Stimulated activated naive CD8-positive, alpha-beta T cell treated with anti-CD3 and anti-CD28 coated beads, Interleukin-15, Interleukin-2, amounts not matched to agents 100 ng/mL and 50 ng/mL, for 24 hours (primary cell): Measurements from ENCODE around the gene CFAP73.
A peak's percentile ranks its signal among the peaks of the same experiment; 100 is the strongest.

Experiments
- H3K27ac Mint-ChIP-seq: one replicate; pipeline ENCODE4 v1.8.0; 2021; ENCODE audit warnings: mild to moderate bottlenecking, mixed read lengths
- H3K27me3 Mint-ChIP-seq: one replicate; pipeline ENCODE4 v1.8.0; 2021; ENCODE audit warnings: mixed read lengths
- H3K36me3 Mint-ChIP-seq: one replicate; pipeline ENCODE4 v1.8.0; 2021; ENCODE audit warnings: low read depth, mixed read lengths
- H3K4me1 Mint-ChIP-seq: one replicate; pipeline ENCODE4 v1.8.0; 2021; ENCODE audit warnings: low read depth, mixed read lengths
- H3K4me3 Mint-ChIP-seq: one replicate; pipeline ENCODE4 v1.8.0; 2021; ENCODE audit warnings: mild to moderate bottlenecking, mixed read lengths
- H3K9me3 Mint-ChIP-seq: one replicate; pipeline ENCODE4 v1.8.0; 2021; ENCODE audit warnings: mixed read lengths

CFAP73 gene

GRCh38 chr12:113144806-113145205 is 4.7 kb upstream of the CFAP73 start:
- Mint-ChIP-seq H3K27me3 (peaks cover 3% of the 10 kb centered on the region), H3K27ac (no peak overlapping the region), H3K36me3 (no peaks in the 10 kb centered on the region), H3K4me1 (peaks cover 14% of the 10 kb centered on the region), H3K4me3 (no peak overlapping the region), H3K9me3 (no peaks in the 10 kb centered on the region)

DNA sequence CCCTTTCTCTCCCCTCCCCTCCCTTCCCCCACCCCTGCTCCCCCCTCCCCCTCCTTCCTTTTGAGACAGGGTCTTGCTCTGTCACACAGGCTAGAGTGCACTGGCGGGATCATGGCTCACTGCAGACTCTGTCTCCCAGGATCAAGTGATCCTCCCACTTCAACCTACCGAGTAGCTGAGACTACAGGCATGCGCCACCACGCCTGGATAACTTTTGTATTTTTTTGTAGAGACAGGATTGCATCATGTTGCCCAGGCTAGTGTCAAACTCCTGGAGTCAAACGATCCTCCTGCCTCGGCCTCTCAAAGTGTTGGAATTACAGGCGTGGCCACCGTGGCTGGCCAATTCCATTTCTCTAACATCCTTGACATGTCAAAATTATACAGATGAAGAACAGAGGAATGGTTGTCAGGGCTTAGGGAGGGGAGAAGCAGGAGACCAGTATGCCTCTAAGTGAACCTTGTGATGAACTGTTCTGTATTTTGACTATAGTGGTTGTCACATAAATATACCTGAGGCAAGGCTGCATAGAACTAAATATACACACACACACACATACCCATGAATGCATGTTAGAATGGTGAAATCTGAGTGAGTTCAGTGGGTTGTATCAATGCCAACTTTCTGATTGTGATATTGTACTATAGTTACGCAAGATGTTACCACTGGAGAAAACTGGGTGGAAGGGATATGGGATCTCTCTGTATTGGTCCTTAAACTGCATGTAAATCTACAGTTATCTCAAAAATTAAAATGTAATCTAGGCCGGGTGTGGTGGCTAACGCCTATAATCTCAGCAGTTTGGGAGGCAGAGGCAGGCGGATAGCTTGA is 3.6 kb upstream of the CFAP73 start:
- no peak overlapping the region for H3K27ac Mint-ChIP-seq
- H3K4me1 Mint-ChIP-seq: peaks cover 14% of the 10 kb centered on the region
- peaks cover 3% of the 10 kb centered on the region for H3K27me3 Mint-ChIP-seq
- H3K36me3 Mint-ChIP-seq: no peaks in the 10 kb centered on the region
- no peaks in the 10 kb centered on the region for H3K9me3 Mint-ChIP-seq
- no peak overlapping the region for H3K4me3 Mint-ChIP-seq

GRCh38 chr12:113146999-113147398 is 2.5 kb upstream of the CFAP73 start:
- Mint-ChIP-seq H3K27me3 (peaks cover 5% of the 10 kb centered on the region), H3K36me3 (no peaks in the 10 kb centered on the region), H3K4me3 (no peak overlapping the region), H3K9me3 (no peaks in the 10 kb centered on the region), H3K27ac (no peak overlapping the region), H3K4me1 (peaks cover 11% of the 10 kb centered on the region)

DNA sequence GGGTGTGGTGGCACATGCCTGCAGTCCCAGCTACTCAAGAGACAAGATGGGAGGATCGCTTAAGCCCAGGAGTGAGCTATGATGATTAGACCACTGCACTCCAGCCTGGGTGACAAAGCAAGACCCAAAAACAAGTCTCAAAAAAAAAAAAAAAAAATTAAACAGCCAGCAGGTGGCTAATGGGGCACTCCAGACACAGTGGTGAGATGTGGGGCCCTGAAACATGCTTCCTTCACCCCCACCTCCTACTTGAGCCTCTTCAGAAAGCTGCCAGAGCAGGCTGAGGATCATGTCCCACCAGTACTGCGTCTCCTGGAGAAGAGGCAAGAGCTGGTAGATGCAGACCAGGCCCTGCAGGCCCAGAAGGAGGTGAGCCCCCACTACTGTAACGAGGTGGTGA is 2.1 kb downstream of the CFAP73 start:
- Mint-ChIP-seq H3K4me3 (no peak overlapping the region), H3K27me3 (peaks cover 18% of the 10 kb centered on the region), H3K27ac (no peak overlapping the region), H3K4me1 (peaks cover 28% of the 10 kb centered on the region), H3K36me3 (peaks cover under 1% of the 10 kb centered on the region), H3K9me3 (no peaks in the 10 kb centered on the region)

GRCh38 chr12:113152196-113152834 is 2.8 kb downstream of the CFAP73 start:
- Mint-ChIP-seq H3K27me3 (peaks cover 17% of the 10 kb centered on the region), H3K9me3 (no peaks in the 10 kb centered on the region), H3K4me3 (peak overlapping the region; percentile 73), H3K36me3 (peaks cover 6% of the 10 kb centered on the region), H3K27ac (no peak overlapping the region), H3K4me1 (peaks cover 35% of the 10 kb centered on the region)

DNA sequence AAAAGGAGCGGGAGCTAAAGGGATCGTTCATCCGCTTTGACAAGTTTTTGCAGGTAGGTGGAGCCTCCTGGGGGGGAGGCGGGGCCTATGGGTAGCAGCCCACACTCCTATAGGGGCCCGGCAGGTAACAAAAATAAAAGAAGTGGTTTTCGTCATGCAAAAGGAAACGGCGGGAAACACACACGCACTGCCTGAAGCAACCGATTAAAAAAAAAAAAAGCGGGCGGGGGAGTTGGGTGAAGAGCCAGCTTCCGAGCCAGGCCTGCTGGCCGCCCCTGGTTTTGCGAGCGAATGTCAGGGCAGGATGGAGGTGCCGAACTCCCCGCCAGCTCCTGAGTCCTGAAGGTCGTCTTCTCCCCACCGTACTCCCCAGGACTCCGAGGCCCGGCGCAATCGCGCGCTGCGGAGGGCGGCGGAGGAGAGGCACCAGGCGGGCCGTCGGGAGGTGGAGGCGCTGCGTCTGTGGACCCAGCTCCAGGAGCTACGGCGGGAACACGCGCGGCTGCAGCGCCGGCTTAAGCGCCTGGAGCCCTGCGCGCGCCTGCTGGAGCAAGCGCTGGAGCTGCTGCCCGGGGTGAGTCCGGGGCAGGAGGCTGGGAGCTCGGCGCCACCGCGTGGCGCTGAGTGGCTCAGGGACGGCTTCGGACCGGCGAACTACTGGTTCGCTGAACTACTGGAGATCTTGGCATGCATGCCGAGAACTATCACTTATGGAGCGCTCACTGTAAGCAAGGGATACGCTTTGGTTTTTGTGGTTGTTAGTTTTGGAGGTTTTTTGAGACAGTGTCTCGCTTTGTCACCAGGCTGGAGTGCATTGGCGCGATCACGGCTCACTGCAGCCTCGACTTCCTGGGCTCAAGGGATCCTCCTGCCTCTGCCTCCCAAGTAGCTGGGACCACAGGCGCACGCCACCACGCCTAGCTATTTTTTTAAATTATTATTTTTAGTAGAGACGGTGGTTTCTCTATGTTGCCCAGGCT is 3.6 kb downstream of the CFAP73 start:
- no peaks in the 10 kb centered on the region for H3K9me3 Mint-ChIP-seq
- H3K4me1 Mint-ChIP-seq: peaks cover 40% of the 10 kb centered on the region
- peaks cover 6% of the 10 kb centered on the region for H3K36me3 Mint-ChIP-seq
- peak overlapping the region; percentile 73 for H3K4me3 Mint-ChIP-seq
- H3K27me3 Mint-ChIP-seq: peaks cover 15% of the 10 kb centered on the region
- peak overlapping the region; percentile 49 for H3K27ac Mint-ChIP-seq

GRCh38 chr12:113154351-113154973 is 4.9 kb downstream of the CFAP73 start:
- Mint-ChIP-seq H3K27ac (no peak overlapping the region), H3K9me3 (no peaks in the 10 kb centered on the region), H3K36me3 (peaks cover 13% of the 10 kb centered on the region), H3K4me1 (peaks cover 40% of the 10 kb centered on the region), H3K27me3 (peaks cover 15% of the 10 kb centered on the region), H3K4me3 (peak overlapping the region; percentile 73)

GRCh38 chr12:113155060-113155459 is 5.5 kb downstream of the CFAP73 start:
- Mint-ChIP-seq H3K36me3 (peaks cover 18% of the 10 kb centered on the region), H3K27me3 (peaks cover 15% of the 10 kb centered on the region), H3K4me1 (peaks cover 40% of the 10 kb centered on the region), H3K4me3 (peak overlapping the region; percentile 17), H3K9me3 (no peaks in the 10 kb centered on the region), H3K27ac (no peak overlapping the region)

- Mint-ChIP-seq H3K4me3 (no peak overlapping the region), H3K27ac (no peak overlapping the region), H3K36me3 (peaks cover 23% of the 10 kb centered on the region)
Observed at GRCh38 chr12:113155646-113156045, 6.1 kb downstream of the CFAP73 start.

DNA sequence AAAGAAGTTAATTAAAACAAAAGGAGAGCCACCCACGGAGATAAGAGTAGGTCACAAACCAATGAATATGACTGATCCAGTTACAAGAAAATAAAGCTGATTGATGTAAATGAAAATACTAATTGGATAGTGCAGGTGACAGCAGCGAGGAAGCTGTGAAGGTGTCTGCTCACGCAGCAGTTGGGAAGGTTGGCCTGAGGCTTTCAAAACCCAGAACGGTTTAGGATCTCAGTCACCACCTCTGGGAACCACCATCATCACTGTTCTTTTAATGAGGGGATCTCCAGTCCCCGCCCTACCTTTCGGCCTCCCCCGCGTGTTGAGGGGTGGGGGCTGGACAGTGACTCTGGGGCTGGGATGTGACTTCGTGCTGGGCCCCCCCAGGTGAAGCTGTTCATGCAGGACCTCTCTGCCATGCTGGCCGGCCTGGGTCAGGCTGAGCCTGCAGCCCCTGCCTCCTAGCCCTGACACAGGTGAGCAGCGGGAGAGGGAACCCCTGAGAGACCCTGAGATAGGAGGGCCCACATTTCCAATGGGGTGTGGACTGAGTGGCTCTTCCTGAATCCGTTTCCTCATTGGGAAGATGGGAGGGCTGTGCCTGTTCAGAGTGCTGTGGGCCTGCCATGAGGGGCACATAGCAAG is 7.8 kb downstream of the CFAP73 start:
- H3K9me3 Mint-ChIP-seq: no peaks in the 10 kb centered on the region
- H3K4me1 Mint-ChIP-seq: peaks cover 35% of the 10 kb centered on the region
- H3K4me3 Mint-ChIP-seq: no peak overlapping the region
- peaks cover 36% of the 10 kb centered on the region for H3K36me3 Mint-ChIP-seq
- peaks cover 10% of the 10 kb centered on the region for H3K27me3 Mint-ChIP-seq
- H3K27ac Mint-ChIP-seq: peak overlapping the region; percentile 68

More at GRCh38 chr12:113155646-113156045, 6.1 kb downstream of the CFAP73 start:
- H3K27me3 Mint-ChIP-seq: peaks cover 15% of the 10 kb centered on the region
- peaks cover 40% of the 10 kb centered on the region for H3K4me1 Mint-ChIP-seq
- H3K9me3 Mint-ChIP-seq: no peaks in the 10 kb centered on the region

- Mint-ChIP-seq H3K27me3 (peaks cover 4% of the 10 kb centered on the region), H3K4me1 (peaks cover 23% of the 10 kb centered on the region), H3K36me3 (peaks cover 49% of the 10 kb centered on the region), H3K9me3 (no peaks in the 10 kb centered on the region), H3K27ac (no peak overlapping the region), H3K4me3 (no peak overlapping the region)
Observed at GRCh38 chr12:113158439-113159203, 9.1 kb downstream of the CFAP73 start.

- H3K4me1 Mint-ChIP-seq: peaks cover 17% of the 10 kb centered on the region
- no peak overlapping the region for H3K27ac Mint-ChIP-seq
- H3K9me3 Mint-ChIP-seq: no peaks in the 10 kb centered on the region
- H3K27me3 Mint-ChIP-seq: no peaks in the 10 kb centered on the region
- peaks cover 50% of the 10 kb centered on the region for H3K36me3 Mint-ChIP-seq
- no peak overlapping the region for H3K4me3 Mint-ChIP-seq
Observed at GRCh38 chr12:113159937-113160336, 10.4 kb downstream of the CFAP73 start.

DNA sequence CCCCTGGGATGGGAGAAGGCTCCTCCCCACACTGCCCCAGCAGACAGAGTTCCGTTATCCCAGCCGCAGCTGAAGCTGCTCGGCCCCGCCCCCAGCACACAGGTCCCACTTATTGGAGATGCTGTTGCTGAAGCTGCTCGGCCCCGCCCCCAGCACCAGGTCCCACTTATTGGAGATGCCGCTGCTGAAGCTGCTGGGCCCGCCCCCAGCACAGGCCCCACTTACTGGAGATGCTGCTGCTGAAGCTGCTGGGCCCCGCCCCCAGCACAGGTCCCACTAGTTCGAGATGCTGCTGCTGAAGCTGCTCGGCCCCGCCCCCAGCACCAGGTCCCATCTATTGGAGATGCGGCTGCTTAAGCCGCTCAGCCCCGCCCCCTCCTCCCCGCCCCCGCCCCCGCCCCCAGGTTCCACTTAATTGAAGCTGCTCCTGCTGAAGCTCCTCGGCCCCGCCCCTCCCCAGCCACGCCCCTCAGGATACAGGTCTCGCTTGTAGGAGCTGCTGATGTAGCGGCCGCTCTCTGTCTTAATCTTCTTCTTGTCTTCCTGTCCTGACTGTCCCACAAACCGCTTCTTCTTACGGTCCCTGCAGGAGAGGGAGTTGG is 12.0 kb downstream of the CFAP73 start:
- no peaks in the 10 kb centered on the region for H3K9me3 Mint-ChIP-seq
- H3K4me1 Mint-ChIP-seq: peaks cover 13% of the 10 kb centered on the region
- H3K36me3 Mint-ChIP-seq: peaks cover 56% of the 10 kb centered on the region
- H3K4me3 Mint-ChIP-seq: no peak overlapping the region
- no peak overlapping the region for H3K27ac Mint-ChIP-seq
- no peaks in the 10 kb centered on the region for H3K27me3 Mint-ChIP-seq
